GM21390 (cell line): ENCODE data around the gene PRKCE.
"Not testable (repeated sequence)": the region's sequence is repeated elsewhere in the genome, so short reads cannot be mapped to it uniquely, and the experiment has no call there.

ENCODE experiments used
- ATAC-seq: cut with Tn5 transposase; IDR thresholded peaks from one replicate; pipeline ENCODE4 v1.9.1; 2021; ENCODE audit not compliant: unreplicated experiment

Gene PRKCE

DNA sequence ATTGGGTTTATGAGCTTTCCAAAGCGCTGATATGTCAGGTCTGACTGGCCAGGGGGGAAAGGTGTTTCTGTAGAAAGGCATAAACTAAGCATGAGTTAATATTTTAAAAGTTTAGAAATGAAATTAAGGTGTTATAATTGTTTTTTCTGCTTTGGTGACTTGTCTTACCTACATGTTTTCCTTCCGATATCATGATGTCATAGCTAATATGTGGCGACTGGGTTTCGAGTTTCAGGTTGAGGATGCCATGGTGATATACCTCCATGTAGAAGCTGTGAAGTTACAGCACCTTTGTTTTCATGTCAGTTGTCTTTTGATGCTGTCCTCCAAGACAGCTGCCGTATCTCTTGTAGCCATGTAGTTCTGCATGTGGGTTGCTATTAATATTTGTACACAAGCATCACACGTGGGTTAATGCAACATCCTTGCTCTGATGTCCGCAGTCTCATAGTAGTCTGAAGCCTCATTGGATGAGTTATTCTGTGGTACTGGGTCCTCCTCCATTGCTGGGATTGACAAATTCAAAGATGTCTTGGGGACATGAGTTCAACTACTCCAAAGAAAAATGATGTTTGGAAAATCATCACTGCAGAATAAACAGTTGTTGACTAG, 230.6 kb downstream of the PRKCE start:
- ATAC-seq, result no peak

DNA sequence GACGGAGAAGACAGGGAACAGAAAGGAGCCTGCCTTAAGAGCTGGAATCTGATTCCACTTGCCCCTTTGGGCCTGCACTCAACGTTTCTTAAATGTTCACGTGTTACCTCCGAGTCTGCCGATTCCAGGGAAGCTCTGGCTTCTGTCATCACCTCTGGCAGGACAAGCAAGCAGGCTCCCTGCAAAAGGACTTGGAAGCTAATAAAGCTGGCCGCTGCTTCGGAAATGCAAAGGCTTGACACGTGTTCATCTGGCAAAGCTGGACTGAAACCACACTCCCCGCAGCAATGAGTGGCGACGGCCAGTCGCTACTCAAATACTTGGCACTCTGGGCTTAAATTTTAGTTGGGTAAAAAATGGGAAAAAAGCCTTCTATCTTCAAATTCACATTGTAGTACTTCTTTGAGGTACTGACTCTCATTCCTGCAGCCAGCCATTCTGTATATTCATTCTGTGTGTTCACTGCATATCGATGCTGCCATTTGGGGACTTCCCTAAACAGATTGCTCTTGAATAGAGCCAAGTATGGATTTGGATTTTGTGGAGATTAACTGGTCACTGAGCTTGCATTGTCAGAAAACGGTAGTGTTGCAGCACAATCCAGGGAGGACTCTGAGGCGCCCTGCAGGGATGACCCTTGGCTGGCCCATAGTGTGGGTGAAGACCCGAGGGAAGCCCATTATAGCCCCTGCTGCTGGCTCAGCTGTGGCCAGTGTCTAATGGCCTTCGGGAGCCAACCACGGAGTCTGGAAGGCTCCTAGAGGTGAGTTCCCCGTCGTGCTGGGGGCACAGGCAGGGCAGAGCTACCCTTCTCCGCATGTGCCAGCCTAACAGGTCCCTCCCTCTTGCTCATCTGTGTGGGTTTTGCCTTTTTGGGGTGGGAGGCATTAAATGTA, 231.5 kb downstream of the PRKCE start:
- no peak for ATAC-seq

GRCh38 chr2:45883603-45884000, 232.1 kb downstream of the PRKCE start:
- ATAC-seq, result no peak

DNA sequence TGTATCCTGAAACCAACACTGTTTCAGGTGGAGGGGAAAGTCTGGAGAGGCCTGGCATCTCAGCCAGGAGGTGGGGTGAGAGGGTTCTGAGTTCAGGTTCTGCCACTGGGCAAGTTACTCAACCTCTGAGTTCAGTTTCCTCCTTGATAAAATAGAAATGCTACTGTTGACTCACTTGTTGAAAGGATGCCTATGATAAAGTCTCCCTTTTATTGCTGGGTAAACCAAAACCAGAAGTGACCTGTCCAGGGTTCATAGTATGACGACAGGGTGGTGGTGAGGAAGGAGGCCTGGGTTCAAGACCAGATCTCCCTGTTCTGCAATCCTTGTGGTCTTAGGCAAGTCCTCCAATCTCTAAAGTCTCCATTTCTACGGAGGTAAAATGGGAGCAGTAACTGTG, 232.7 kb downstream of the PRKCE start:
- ATAC-seq, result no peak

- no peak for ATAC-seq
Observed at GRCh38 chr2:45885171-45885621, 233.7 kb downstream of the PRKCE start.

DNA sequence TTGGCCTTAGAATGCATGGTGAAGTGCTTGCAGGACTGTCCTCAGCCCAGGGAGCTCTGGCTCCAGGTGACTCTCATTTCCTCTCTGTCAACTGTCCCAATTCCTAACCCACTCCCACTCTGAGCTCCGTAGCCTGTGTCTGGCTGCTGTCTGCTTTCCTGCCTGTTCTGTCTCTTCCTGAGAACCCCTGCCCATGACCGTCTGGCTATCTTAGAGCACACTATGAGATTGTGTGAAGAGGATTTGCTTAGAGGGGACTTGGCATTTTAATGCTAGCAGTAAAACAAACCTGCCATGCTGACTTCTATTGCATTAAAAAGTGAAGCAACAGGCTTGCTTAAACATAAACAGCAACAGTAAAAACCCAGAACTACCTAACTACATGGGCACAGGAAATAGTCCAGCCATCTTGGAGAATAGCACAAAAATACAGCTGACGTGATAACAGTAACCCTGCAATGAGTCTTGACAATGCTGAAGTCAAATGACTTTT, 234.7 kb downstream of the PRKCE start:
- no peak for ATAC-seq

GRCh38 chr2:45888167-45888566, 236.7 kb downstream of the PRKCE start:
- ATAC-seq, result no peak

- ATAC-seq, result no peak
Observed at GRCh38 chr2:45888641-45889040, 237.2 kb downstream of the PRKCE start.

- ATAC-seq, result peak; percentile 78
Observed at GRCh38 chr2:45889053-45889452, 237.6 kb downstream of the PRKCE start.

DNA sequence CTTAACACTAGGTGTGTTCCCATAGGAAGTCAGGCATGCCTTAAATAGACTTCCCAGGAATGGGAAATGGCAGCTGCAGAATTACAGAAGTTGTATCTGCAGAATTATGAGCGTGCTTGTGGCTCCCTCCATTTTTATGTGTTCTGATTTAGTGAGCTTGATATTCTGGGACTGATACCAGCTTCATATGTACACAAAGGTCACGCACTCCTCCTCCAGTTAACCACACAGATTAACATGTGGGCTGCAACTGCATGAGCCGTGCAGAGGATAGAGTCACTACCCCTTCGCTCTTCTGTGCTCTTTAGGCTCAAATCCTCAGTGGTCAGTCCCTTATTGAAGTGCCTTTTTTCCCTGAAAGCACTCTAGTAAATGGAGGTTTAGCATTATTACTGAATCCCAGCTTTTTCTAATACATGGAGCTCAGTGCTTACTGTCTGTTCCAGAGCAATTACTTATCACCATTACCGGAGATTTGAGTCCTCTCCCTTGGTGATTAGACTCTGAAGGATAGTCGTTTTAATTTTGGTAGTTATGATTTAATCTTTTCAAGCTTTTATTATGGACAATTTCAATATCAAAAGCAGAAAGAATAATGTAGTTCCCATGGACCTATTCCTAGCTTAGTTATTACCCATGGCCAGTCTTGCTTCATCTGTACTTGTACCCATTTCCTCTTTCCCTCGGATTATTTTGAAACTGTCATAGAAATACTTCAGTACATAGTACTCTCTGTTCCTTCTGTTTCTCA, 238.3 kb downstream of the PRKCE start:
- ATAC-seq, result peak; percentile 53

DNA sequence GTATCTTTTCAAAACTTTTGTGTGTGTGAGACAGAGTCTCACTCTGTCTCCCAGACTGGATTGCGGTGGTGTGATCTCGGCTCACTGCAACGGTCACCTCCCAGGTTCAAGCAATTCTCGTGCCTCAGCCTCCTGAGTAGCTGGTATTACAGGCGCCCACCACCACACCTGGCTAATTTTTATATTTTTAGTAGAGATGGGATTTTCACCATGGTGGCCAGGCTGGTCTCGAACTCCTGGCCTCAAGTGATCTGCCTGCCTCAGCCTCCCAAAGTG, 238.8 kb downstream of the PRKCE start:
- not testable (repeated sequence) for ATAC-seq

GRCh38 chr2:45890819-45891218, 239.3 kb downstream of the PRKCE start:
- ATAC-seq, result no peak

DNA sequence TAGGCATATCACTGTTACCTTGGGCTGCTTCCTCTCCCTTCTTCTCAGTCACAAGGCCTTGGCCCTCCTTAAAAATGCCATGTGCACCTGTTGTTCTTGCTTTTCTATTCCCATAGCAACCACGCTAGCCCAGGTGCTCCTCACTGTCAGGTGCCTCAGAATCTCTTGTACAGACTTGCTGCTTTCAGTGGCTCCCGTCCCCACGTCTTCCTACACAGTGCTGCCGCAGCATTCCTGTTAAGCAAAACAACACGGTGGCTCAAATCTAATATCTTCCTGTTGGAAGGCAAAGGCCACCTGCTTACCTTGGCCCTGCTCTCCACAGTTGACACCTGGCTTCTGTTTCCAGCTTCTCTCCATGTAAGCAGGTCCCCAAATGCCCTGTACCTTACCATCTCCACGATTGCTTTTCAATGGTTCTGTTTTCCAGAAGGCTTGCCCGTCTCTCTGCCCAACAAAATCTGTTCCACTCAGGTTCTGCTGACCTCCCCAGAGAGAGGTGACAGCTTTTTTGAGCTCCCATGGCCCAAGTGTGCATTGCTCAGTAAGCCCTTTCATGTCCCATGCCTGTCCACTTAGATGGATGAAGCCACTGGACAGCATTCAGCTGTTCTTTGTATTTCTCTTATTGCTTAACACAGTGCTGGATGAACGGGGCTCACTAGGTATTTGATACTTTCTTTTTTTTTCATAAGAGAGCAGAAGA, 240.4 kb downstream of the PRKCE start:
- no peak for ATAC-seq

DNA sequence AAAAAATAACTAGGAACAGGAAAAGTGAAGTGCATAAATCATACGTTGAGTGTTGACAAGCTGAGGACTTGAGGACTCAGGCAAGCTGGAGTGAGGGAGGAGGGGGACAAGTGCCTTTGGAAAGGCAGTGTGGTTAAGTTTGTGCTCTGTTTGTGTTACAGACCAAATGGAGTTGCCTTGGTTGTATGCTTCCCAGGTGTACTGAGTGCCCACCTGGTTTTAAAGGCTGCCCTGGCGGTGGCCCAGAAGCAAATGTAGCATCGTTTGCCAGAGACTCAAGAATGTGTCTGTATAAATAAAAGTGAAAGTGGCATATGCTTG, 240.9 kb downstream of the PRKCE start:
- ATAC-seq, result no peak

- no peak for ATAC-seq
Observed at GRCh38 chr2:45892757-45893156, 241.3 kb downstream of the PRKCE start.

DNA sequence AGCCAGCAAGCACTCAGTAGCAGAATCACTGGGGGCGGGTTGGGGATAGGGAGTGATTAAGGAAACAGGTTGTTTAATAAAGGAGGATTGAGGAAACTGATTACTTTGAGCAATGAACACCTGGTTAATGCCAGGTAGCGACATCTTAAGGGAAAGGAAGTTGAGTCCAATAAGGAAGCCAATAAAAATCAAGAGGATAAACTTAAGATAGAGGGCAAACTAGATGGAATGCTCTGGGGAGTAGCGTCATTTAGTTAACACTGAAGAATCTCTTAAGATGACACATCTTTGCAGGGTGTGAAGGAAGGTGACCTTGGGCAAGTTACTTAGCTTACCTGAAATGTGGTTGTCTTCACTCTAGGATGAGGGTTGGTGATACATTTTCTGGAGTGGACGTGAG, 242.7 kb downstream of the PRKCE start:
- no peak for ATAC-seq

GRCh38 chr2:45895241-45895861, 243.9 kb downstream of the PRKCE start:
- no peak for ATAC-seq

DNA sequence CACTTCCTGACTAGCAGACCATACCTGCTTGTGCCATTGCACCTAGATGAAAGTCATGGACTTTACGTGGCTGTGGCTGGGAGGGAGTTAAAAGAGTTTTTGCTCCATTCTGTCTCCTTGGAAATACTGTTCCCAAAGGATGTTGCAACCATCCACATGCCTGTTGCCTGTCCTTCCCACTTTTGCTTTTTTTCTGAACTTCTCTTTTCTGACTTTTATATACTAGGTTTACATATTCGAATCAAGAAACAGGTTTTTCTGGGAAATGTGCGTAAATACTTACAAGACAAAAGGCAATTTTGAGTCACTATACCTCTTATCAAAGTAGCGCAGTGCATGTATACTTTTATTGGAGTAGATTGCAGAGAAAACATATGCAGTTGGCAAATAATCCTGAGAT, 244.8 kb downstream of the PRKCE start:
- ATAC-seq, result no peak

DNA sequence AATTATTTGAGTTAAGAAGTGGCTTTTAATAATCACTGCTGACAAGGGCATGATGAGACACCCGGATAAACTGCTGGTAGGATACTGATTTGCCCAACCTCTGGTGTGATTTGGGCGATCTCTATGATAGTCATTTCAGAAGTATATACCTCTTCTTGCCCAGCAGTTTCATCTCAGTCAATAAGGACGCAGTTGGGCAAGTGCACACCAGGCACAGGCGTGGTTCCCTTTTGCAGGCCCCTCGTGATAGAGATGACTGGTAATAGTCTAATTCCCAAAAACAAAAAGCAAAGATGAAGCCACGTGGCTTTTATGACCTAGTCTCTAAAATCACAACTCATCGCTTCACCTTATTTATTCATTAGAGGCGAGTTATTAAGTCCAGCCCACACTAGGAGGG, 246.4 kb downstream of the PRKCE start:
- ATAC-seq, result no peak

- ATAC-seq, result no peak
Observed at GRCh38 chr2:45898819-45899218, 247.3 kb downstream of the PRKCE start.

GRCh38 chr2:45899926-45900325, 248.5 kb downstream of the PRKCE start:
- ATAC-seq, result no peak
